Amniotic stem cell (primary cell): ENCODE data around the gene ZNF774.
"Not testable (repeated sequence)": the region's sequence is repeated elsewhere in the genome, so short reads cannot be mapped to it uniquely, and the experiment has no call there.

ENCODE experiments used
- DNase-seq: peaks from one replicate; lab custom pipeline; 2025; lab: John Stamatoyannopoulos, UW

Gene ZNF774

DNA sequence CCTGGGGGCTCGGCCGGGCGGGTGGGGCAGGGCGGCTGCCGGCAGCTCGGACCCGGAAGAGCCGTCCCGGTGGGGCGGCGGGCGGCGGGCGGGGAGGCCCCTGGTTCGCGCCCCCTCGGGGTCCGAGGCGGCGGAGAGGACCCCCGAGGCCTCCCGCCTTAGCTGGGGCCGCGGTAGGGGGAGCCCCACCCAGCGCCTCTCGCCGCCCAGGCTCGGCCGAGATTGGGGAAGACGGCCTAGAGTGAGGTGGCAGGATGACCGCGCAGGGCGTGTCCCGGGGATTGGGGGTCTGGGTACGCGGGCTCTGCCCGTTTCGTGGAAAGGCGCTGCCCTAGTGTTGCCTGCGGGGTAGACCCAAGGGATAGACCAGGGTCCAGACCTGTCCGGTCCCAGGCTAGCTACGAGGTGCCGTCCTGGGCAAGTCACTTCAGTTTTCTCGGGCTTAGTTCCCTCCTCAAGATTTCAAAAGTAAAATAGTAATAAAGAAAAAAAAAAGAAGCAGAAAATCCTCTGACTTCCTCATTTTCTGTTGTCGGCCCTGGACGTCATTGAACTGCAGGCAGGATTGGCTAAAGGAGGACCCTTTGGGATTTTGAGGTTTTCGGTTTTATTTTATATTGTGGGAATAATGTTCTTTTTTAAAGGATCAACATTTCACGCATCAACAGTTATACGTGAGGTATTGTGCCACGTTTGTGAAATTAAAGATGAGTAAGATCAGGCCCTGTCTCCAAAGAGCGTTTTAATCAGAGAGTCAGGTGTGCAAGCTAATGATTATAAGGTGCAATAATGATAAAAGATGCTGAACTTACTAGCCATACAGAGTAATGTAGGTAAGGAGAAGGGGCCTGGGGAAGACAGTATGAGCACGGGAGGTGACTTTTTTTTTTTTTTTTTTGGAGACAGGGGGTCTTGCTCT lies 36.6 kb downstream of the ZNF774 start:
- DNase-seq: no peak

DNA sequence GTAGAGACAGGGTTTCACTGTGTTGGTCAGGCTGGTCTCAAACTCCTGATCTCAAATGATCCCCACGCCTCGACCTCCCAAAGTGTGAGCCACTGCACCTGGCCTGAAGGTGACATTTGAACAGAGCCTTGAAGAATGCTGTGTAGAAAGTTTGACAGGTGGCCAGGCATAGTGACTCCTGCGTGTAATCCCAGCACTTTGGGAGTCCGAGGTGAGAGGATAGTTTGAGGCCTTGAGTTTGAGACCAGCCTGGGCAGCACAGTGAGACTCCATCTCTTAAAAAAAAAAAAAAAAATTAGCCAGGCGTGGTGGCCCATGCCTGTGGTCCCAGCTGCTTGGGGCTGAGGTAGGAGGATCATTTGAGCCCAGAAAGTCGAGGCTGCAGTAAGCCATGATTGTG lies 37.4 kb downstream of the ZNF774 start:
- no peak for DNase-seq

DNA sequence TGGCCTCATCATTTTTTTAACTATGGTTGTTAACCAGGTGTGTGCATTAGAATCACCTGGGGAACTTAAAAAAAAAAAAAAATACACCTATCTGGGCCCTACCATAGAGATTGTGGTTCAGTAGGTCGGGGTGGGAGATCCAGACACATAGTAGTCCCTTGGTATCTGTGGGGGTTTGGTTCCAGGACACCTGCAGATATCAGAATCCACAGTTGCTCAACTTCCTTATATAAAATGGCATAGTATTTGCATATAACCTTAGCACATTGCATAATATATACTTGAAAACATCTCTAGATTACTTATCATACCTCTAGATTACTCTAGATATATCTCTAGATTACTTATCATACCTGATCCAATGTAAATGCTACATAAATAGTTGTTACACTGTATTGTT lies 41.0 kb downstream of the ZNF774 start:
- no peak for DNase-seq

DNA sequence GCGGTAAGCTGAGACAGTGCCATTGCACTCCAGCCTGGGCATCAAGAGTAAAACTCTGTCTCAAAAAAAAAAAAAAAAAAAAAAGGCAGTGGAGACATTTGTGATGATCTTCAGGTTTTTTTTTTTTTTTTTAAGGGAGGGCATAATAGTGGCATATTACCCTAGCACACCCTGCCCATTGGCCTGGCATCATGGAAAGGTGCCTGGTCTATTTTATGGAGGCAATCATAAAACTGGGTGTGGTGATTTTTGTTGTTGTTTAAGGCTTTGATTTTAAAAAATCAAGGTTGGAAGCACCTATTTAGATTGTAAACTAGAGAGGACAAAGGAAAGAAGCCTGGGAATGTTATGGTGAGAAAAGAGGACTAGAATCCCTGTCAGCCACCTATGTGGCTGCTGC lies 42.0 kb downstream of the ZNF774 start:
- no peak for DNase-seq

DNA sequence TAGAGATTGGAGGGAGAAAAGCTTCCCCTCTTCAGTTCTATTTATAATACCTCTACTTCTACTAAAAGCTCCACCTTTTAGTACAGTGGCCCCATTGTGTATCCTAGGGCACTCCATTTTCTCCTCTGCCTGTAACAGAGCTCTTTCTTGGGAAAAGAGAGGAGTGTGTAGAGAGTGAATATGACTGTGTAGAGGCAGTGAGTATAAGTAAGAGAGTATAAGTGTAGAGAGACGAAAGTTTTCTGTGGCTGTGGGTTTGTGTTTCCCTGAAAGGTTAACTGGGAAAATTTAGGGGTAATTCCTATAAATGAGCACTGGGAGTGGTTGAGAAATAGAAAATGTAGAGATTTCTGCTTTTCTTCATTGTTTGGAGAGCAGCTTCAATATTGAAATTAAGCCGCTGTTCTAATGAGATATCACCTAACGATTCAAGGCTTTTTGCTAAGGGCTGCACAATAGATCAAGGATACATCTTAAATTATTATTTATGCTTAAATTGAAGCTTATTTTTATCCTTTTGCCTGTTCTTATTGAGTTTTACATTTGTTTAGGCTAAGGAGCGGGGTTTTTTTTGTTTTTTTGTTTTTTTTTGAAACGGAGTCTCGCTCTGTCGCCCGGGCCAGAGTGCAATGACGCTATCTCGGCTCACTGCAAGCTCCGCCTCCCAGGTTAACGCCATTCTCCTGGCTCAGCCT lies 42.8 kb downstream of the ZNF774 start:
- no peak for DNase-seq

DNA sequence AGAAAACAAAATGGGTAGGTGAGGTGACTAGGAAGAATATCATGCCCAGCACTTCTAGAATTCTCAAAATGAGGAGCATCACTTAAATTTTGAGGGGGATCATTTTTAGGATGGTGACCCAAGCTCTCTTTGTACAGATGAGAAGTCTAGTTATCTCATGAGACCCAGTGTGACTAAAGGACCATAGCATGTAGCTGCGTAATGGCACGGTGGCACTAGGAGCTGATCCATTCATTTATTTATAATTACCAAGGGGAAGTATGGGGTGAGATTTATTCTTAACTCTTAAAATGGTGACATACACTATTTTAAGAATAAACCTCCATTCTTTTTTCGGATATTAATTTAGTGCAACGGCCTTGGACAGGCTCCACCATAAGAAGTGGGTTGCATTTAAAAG lies 44.2 kb downstream of the ZNF774 start:
- DNase-seq: no peak

DNA sequence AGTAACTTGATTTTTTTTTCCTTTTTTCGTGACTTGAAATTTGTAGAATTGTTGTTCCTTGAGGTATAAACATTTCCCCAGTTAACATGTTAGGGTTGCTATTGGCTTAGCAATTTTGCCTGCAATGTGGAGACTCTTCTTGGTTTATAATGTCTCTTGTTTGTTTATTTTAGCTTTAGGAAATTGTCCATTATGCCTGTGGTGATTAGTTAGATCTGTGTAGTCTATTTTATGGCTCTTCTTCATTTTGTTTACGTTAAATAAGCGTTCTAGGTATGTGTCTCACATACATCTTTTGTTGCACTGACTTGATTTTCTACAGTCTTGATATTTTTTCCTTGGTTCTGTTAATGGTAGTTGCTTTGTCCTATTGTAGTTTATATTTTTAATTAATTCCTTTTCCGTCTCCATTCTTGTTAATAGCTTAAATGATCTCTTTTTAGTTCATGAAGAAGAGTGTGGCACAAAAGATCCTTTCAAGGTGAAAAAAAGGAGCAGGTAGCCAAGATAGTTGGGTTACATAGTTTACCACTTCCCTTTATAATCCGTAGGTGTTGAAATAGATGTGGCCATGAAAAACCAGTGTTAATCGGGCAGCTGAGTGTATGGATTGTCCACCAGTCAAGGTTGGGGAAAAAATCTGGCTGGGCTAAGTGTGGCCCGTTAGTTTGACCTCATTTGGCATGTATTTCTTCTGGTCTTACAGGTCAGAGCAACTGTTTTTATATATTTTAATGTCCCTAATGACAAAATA lies 48.1 kb downstream of the ZNF774 start:
- no peak for DNase-seq

DNA sequence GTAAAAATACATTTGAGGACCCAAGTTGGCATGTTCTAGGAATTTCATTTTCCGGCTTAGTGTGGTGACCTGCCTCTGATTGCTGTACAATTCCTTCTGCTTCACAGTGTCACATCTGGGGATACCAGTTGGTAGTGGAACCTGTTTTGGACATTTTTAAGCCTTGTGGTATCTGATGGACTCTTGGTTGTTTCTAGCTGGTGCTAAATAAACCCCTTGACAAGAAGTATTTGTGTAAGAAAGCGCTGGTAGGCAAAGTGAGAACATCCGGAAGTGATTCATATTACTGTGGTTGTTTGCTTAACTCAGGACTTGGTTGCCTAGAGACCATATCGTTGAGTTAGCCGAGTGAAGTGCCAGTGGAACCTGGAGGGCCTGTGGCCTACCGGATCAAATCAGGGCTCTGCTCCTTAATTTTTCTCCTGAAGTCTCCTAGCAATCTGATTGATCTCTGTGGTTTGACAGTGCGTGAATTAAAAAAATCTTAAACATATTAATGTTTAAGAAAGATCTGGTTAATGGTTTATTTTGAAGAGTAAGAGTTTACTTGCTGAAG lies 48.8 kb downstream of the ZNF774 start:
- DNase-seq: peak; percentile 94

DNA sequence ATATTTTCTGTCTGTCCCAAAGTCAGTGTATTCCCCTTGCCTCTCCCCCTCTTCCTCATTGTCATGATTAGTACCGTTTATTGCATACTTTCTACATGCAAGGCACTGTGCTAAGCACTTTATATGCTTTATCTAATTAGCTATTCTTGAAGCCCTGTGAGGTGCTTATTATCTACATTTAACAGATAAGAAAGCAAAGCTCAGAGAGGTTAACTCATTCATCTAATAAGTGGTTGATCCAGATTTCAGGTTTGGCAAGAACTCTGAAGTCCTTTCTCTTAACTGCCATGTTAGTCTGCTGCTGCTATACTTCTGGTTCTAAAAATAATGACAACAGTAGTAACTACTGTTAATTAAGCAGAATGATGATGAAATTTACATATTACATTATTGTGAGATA lies 49.4 kb downstream of the ZNF774 start:
- no peak for DNase-seq

DNA sequence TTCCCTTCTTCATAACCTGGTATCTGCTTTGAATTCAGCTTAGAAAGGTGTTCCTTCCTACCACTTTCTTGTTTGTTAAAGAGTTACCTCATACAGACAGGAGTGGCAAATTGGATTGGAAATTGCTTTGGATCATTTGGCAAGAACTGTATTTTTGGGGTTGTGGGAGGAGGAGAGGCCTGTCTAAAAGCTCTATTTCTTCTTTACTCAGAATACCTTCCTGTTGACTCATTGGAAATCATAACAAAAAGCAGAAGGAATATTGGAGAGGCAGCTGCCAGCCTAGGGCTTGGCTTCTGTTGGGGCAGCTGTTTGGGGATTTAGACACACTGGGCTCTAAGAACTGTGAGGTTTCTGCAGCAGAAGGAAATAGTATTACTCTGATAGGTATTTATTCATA lies 50.1 kb downstream of the ZNF774 start:
- peak; percentile 69 for DNase-seq

DNA sequence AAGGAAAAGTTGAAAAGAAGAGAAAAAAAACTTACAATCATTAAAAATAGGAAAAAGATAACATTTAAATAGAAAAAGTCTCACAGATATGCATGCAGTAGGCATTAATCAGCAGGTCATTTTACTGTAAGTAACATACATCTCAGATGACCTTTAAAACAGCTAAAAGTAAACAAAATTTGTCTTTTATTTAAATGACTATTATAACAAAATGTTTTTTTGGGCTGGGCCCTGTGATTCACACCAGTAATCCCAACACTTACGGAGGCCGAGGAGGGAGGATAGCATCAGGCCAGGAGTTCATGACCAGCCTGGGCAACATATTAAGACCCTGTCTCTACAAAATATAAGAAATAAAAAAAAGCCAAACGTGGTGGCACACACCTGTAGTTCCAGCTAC lies 50.7 kb downstream of the ZNF774 start:
- DNase-seq: no peak

DNA sequence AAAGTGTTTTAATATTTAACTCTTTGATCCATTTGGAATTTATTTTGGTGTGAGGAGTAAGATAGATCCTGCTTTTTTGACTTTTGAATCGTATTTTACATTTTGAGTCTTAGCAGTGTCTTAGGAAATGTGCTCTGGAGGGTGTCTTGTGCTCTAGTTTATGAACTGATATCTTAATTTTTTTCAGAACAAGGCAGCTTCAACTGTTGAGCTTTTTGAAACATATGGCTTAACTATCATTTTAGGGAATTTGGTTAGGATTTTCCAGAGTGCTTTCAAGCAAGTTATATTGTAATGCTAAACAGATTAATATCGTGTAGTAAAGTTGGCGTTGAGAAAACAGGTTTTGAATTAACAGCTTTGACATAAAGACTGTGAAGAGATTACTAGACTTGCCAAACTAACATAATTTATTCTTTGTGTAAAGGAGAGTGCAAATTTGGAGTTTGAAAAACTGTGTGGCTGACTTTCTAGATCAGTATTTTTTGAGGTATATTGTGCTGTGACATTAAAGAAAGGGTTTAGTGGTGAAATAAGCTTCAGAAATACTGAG lies 53.0 kb downstream of the ZNF774 start:
- DNase-seq: no peak

DNA sequence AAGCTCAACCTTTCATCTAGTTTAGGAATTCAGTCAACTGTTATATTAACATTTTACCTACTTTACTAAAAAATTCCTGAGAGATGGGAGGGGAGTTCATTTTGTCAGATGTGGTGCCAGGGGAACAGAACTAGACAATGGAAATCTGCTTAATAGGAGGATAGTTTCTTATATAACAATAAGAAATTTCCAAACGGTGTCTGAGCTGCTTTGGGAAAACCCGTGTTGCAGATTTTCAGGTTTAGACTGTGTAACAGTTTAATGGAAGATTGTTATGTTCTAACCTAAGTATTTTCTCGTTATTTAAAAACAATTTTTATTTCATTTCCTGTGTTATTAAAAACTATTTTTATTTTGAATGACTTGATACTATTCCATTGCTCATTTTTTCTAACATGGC lies 55.3 kb downstream of the ZNF774 start:
- DNase-seq: no peak

DNA sequence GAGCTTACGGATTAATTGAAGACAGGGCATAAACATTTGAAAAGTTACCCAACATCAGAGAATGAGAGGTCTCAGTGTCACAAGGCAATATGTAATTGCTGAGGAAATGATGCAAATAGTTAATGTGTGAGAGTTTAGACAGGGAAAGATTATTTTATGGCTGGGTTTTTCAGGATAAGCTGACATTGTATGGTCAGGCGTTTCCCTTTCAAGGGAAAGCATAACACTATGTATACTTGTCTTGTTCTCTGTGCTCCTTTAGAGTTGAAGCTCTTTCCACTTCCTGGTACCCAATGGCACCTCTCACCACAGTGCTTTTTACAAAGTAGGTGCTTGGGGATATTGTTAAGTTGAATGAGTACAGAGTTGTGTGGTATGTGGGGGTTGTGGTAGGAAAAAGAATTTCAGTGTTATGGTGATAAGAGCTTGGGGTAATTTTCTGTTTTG lies 55.8 kb downstream of the ZNF774 start:
- DNase-seq: no peak

DNA sequence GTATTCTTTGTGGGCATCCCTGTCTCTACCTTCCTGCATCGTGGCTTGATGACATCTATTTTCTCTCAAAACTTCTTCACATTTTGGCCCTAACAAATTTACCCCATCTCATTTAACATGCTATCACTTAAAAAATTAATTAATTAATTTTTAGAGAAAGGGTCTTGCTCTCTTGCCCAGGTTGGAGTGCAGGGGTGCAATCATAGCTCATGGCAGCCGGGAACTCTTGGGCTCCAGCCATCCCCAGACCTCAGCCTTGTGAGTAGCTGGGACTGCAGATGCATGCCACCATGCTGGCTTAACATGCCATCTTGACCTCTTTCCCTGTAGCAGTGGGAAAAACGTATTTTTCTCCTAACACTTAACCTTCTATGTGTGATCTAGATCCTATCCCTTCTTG lies 56.6 kb downstream of the ZNF774 start:
- DNase-seq: no peak

DNA sequence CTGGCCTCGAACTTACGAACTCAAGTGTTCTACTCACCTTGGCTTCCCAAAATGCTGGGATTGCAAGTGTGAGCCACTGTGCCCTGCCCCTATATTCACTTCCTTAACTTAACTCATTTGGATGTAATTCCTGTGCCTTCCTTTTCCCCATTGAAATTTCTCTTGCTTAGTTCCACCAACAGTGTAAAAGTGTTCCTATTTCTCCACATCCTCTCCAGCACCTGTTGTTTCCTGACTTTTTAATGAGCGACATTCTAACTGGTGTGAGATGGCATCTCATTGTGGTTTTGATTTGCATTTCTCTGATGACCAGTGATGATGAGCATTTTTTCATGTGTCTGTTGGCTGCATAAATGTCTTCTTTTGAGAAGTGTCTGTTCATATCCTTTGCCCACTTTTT lies 57.5 kb downstream of the ZNF774 start:
- DNase-seq: not testable (repeated sequence)

DNA sequence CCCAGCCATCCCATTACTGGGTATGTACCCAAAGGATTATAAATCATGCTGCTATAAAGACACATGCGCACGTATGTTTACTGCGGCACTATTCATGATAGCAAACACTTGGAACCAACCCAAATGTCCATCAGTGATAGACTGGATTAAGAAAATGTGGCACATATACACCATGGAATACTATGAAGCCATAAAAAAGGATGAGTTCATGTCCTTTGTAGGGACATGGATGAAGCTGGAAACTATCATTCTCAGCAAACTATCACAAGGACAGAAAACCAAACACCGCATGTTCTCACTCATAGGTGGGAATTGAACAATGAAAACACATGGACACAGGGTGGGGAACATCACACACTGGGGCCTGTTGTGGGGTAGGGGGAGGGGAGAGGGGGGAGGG lies 58.2 kb downstream of the ZNF774 start:
- not testable (repeated sequence) for DNase-seq

DNA sequence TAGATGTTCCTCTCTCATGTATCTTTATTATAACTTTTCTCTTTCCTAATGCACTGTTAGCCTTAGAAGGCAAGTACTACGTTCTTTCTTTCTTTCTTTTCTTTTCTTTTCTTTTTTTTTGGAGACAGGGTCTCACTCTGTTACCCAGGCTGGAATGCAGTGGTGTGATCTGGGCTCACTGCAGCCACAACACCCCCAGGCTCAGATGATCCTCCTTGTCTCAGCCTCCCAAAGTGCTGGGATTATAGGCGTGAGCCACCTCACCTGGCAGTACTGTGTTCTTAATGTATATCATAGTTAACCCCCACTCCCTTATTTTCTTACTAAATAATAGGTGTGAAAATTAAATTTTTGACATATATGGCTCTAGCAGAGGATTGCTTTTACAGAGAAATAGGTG lies 59.1 kb downstream of the ZNF774 start:
- DNase-seq: no peak
